ENCODE measurements around the gene TRIM10.

DNA sequence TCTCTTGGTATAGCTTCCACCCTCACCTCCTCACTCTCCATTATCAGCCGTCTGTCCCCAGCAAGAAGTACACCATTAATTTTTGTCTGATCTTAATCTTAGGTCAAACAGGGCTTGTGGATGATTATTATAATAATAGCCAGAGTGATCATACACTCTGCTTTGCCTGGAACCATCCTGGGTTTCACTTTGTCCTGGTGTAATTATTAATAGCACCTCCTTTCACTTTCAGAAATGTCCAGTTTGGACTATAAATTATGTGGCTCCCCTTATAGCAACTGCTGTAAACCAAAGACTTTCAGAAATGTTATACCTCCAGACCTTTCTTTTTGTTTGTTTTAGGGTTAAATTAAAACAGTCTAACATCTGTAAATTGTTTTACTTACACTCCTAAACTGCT, 47.2 kb downstream of the TRIM10 start:
- TF ChIP-seq POLR2AphosphoS5 (IDR thresholded peaks at IDR 0.05) = no peak
- TF ChIP-seq, protein P1, sequence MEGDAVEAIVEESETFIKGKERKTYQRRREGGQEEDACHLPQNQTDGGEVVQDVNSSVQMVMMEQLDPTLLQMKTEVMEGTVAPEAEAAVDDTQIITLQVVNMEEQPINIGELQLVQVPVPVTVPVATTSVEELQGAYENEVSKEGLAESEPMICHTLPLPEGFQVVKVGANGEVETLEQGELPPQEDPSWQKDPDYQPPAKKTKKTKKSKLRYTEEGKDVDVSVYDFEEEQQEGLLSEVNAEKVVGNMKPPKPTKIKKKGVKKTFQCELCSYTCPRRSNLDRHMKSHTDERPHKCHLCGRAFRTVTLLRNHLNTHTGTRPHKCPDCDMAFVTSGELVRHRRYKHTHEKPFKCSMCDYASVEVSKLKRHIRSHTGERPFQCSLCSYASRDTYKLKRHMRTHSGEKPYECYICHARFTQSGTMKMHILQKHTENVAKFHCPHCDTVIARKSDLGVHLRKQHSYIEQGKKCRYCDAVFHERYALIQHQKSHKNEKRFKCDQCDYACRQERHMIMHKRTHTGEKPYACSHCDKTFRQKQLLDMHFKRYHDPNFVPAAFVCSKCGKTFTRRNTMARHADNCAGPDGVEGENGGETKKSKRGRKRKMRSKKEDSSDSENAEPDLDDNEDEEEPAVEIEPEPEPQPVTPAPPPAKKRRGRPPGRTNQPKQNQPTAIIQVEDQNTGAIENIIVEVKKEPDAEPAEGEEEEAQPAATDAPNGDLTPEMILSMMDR (IDR thresholded peaks at IDR 0.05) = no peak

All from suprapubic skin (tissue), 3 donors.